GM18909 (cell line): ENCODE data around the gene STOML3.
"Not testable (repeated sequence)": the region's sequence is repeated elsewhere in the genome, so short reads cannot be mapped to it uniquely, and the experiment has no call there.

Experiments
- ATAC-seq: cut with Tn5 transposase; IDR thresholded peaks from one replicate; pipeline ENCODE4 v1.9.1; 2021; ENCODE audit warnings: mild to moderate bottlenecking; ENCODE audit not compliant: unreplicated experiment, poor library complexity

The STOML3 gene

DNA sequence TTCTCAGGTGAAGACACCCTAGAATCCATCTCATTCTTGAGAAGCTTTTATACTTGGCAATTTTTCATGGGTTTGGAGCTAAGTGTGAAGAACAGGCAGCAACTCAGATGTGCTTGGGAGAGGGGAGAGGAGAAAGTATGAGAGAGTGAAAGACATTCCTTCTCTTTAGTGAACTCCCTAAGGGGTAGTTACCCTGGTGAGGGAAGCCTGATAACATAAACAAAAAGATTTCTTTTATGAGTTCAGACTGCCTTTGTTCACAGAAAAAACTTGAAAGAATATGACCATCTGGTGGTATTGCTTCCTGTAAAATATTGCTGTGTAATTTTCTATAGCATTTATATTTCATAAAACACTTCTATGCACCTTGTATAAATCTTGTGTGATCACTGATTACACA, at the start of gene STOML3:
Gene STOML3, minus strand, starts transcription at position 139 of the 400 bp plus-strand sequence. Its CDS starts 110 bp downstream, at position 29.
- ATAC-seq: no peak

GRCh38 chr13:39040206-39040605, 49.6 kb upstream of the STOML3 start:
- no peak for ATAC-seq

DNA sequence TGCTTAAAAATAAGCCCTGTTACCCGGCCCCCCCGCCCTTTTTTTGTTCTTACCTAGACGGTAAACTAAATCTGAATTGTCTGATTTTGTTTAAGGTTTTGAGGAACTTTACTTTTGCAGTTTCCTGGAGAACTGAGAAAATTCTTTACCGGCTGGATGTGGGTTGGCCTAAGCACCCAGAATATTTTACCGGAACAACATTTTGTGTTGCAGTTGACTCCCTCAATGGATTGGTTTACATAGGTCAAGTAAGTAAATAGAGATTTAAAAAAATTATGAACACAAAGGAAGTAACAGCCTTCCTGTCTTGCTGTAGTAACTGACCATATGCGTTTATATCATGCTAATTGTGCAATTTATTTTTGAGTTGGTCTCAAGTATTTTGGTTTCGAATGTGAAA, 48.4 kb upstream of the STOML3 start:
- ATAC-seq: no peak

DNA sequence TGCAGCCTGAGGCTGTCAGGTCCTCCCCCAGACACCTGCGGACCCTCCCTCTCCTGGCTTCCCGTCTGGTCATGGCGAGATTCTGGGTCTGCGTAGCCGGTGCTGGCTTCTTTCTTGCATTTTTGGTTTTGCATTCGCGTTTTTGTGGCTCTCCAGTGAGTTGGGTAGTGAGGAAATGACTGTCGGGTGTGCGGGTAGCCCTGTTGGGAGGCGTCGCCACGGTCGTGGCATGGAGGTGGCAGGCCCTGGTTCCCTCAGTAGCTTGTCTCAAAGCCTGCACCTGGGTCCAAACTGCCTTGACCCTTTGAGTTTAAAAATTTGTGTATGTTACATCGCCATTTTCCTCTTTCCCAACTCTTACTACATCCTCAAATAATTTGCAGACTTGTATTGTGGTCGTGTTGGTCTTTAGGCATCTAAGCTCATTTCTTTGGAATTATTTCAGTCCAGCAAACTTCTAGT, 48.0 kb upstream of the STOML3 start:
- ATAC-seq: peak; percentile 39

GRCh38 chr13:39037880-39038568, 47.4 kb upstream of the STOML3 start, which contains the start of the genes NHLRC3 and PROSER1:
Gene NHLRC3, plus strand, starts transcription at chr13:39038456. Its CDS starts 184 bp downstream, at chr13:39038640.
Gene PROSER1, minus strand, starts transcription at chr13:39038089. Its CDS starts 847 bp downstream, at chr13:39037242.
- ATAC-seq: peak; percentile 76

DNA sequence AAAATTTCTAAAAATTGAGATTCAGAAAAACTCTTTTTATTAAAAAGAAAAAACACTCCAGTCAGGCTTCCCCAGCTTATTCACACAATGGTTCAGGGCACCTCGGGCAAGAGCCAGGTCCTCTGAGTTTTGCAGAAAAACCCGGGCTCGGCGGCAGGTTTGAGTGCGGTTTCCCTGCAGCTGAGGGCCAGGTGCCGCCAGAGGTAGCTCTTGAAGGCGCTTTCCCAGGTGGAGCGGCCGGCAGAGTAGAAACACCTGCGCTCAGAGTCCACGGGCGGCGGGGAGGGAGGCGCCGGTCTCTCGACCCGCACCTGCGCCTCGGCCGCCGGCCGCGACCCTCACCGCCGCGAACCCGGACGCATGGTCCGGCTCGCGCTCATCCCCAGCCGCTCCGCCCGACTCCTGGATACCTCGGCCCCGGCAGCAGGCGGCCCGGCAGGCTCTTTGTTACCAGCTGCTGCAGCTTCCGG, 46.8 kb upstream of the STOML3 start:
- peak; percentile 32 for ATAC-seq

GRCh38 chr13:39036212-39036611, 45.6 kb upstream of the STOML3 start:
- no peak for ATAC-seq

GRCh38 chr13:39035799-39036198, 45.2 kb upstream of the STOML3 start:
- no peak for ATAC-seq

DNA sequence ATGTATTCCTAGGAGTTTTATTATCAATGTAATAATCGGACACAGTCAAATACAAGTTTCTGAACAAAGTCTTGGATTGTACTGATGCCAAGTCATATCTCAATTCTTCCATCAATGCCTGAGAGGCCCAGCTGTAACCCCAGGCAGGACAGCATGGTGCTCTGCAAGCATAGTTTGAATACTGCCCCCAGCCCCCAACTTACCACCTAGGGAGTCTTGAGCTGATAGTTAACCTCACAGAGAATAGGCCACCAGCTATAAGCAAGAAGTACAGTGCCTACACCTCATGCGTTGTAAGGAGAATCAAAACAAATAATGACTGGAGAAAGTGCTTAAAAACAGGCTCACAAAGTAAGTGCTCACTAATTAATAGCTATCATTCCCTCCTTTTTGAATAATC, 44.6 kb upstream of the STOML3 start:
- no peak for ATAC-seq

GRCh38 chr13:39034085-39034484, 43.5 kb upstream of the STOML3 start:
- no peak for ATAC-seq

GRCh38 chr13:39032150-39032549, 41.5 kb upstream of the STOML3 start:
- no peak for ATAC-seq

- no peak for ATAC-seq
These were observed 34.8 kb upstream of the STOML3 start for GRCh38 chr13:39025433-39025839.

- ATAC-seq: no peak
These were observed 33.1 kb upstream of the STOML3 start for GRCh38 chr13:39023761-39024160.

DNA sequence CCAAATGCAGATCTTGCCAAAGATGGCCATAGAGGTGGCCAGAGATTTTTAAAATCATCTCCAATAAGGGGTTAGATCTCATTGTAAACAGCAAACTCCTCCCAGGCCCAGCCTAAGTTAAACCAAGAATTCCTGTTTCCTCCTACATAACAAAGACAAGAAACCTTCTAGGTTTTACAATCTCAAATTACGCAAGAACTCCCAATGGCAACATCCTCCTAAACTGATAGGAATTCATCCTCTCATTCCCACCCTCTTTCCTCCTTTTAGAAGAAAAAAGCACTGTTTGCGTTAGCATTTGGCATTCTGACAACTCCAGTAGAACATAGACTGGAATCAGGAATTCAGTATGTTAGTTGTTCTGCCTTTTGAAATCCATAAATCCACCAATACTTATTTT, 32.7 kb upstream of the STOML3 start:
- ATAC-seq: no peak

DNA sequence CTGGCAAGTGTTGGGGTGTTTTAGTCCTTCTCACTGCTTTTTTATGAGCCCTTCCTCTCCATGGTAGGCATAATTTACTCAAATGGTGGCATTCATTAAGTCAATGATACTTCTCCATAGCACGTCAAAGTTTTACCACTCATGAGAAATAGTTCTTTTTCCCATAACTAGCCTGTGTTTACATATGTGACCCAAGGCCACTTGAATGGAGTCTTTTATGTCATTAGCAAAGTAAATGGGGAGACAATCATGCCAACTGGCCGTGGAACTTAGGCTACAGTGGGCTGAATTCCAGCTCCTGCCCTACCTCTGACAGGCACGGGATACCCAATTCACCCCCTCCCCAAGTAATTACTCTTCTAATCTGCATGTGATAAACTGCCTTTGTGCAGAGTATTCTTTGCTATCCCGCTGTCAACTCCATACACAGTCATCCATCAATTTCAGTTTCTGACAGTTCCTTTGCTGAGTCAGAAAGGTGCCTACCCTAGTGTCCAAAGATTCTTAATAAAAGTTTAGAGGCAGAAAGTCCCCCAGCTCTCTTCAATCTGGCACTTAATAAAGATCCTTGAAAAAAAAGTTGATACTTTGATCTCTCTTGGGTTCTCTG, 30.3 kb upstream of the STOML3 start:
- ATAC-seq: no peak

- ATAC-seq: peak; percentile 78
These were observed 26.2 kb upstream of the STOML3 start for GRCh38 chr13:39016787-39017186.

DNA sequence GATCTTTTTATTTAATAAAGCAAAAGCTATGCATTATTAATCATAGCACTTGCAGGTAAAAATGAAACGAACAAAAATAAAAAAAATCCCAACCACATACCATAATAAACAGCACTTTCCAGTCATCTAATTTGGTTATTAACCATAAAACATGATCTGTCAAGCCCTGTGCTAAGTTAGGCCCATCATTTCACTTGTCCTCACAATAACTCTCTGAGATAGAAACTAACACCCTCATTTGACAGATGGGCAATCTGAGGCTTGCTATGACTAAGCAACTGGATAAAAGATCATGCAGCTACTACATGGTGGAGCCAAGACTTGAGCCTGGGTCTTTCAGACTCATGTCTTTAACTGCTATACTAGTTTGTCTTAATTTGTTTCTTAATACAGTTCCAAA, 25.5 kb upstream of the STOML3 start:
- peak; percentile 82 for ATAC-seq

GRCh38 chr13:39013462-39013861, 22.8 kb upstream of the STOML3 start:
- ATAC-seq: no peak

- no peak for ATAC-seq
These were observed 22.0 kb upstream of the STOML3 start for GRCh38 chr13:39012608-39013007.

DNA sequence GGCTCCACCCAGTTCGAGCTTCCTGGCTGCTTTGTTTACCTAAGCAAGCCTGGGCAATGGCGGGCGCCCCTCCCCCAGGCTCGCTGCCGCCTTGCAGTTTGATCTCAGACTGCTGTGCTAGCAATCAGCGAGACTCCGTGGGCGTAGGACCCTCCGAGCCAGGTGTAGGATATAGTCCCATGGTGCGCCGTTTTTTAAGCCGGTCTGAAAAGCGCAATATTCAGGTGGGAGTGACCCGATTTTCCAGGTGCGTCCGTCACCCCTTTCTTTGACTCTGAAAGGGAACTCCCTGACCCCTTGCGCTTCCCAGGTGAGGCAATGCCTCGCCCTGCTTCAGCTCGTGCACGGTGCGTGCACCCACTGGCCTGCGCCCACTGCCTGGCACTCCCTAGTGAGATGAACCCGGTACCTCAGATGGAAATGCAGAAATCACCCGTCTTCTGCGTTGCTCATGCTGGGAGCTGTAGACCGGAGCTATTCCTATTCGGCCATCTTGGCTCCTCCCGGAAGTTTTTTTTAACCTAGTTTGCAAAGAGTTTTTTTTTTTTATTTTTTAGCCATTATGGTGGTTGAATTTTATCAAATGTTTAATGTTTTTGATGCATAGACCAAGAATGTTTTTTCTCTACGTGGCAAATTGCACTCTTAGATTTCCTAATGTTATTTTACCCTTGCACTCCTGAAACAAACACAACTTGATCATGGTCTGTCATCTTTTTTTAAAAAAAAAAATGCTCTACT, 15.9 kb upstream of the STOML3 start:
- ATAC-seq: not testable (repeated sequence)

- no peak for ATAC-seq
These were observed 8.1 kb upstream of the STOML3 start for GRCh38 chr13:38998739-38999138.
